Endodermal cell (in vitro differentiated cells): ENCODE results near the gene BDKRB1. TPM values are rescaled to one million over a fixed set of nuclear protein-coding genes. Genes with fewer than 3 reads are reported as not detected.

Experiments
- DNase-seq: peaks from one replicate; pipeline ENCODE4 v3.0.0-alpha.2; 2017
- H3K27ac ChIP-seq: 2 replicates; pipeline ENCODE4 v1.5.1; 2013; ENCODE audit warnings: mild to moderate bottlenecking, low read depth, low read length, moderate library complexity
- H3K27me3 ChIP-seq: 2 replicates; pipeline ENCODE4 v1.6.1; 2013; ENCODE audit warnings: mild to moderate bottlenecking, low read length, moderate library complexity; ENCODE audit not compliant: insufficient read depth, control insufficient read depth, poor library complexity, severe bottlenecking
- H3K36me3 ChIP-seq: 2 replicates; pipeline ENCODE4 v1.7.0; 2013; ENCODE audit warnings: mild to moderate bottlenecking, low read length, moderate library complexity; ENCODE audit not compliant: control insufficient read depth, insufficient read depth
- H3K4me1 ChIP-seq: one replicate; pipeline ENCODE4 v1.7.0; 2013; ENCODE audit warnings: low read length; ENCODE audit not compliant: control insufficient read depth, insufficient read depth
- H3K4me3 ChIP-seq: 2 replicates; pipeline ENCODE4 v1.5.1; 2013; ENCODE audit warnings: mild to moderate bottlenecking, low read length, moderate library complexity
- H3K9ac ChIP-seq: 2 replicates; pipeline ENCODE4 v1.6.1; 2013; ENCODE audit warnings: mild to moderate bottlenecking, low read length, moderate library complexity; ENCODE audit not compliant: poor library complexity, severe bottlenecking; ENCODE audit errors: extremely low read depth
- H3K9me3 ChIP-seq: 2 replicates; pipeline ENCODE4 v1.6.1; 2013; ENCODE audit warnings: mild to moderate bottlenecking, low read length, moderate library complexity; ENCODE audit not compliant: control insufficient read depth
- H3K27ac Mint-ChIP-seq: 2 replicates; pipeline ENCODE4 v1.8.0; 2020; ENCODE audit warnings: mixed read lengths
- H3K27me3 Mint-ChIP-seq: 2 replicates; pipeline ENCODE4 v1.8.0; 2021; ENCODE audit warnings: mild to moderate bottlenecking, mixed read lengths; ENCODE audit not compliant: insufficient read depth
- H3K36me3 Mint-ChIP-seq: 2 replicates; pipeline ENCODE4 v1.8.0; 2020; ENCODE audit warnings: low read depth, mixed read lengths
- H3K4me1 Mint-ChIP-seq: 2 replicates; pipeline ENCODE4 v1.8.0; 2020; ENCODE audit warnings: mixed read lengths
- H3K4me3 Mint-ChIP-seq: 2 replicates; pipeline ENCODE4 v1.8.0; 2020; ENCODE audit warnings: mild to moderate bottlenecking, moderate library complexity, mixed read lengths
- H3K9me3 Mint-ChIP-seq: 2 replicates; pipeline ENCODE4 v1.8.0; 2020; ENCODE audit warnings: mild to moderate bottlenecking, mixed read lengths
- CTCF ChIP-seq: fragments of 200-600 bp; sonication (generic); conservative IDR thresholded peaks from 2 replicates; pipeline ENCODE4 v1.5.0; 2021; ENCODE audit warnings: antibody characterized with exemption, mild to moderate bottlenecking
- WGBS, 2 experiments: methylation state at CpG; one replicate each; pipeline versions ENCODE4 v1.1.5 to v1.1.7; 2013; ENCODE audit warnings: missing lambda C conversion rate in 2 of 2, mixed read lengths in 1 of 2; ENCODE audit not compliant: insufficient coverage in 1 of 2, insufficient read length in 1 of 2; 5-methylcytosine and 5-hydroxymethylcytosine counted together
- total RNA-seq, 2 donors: library from RNA; stranded (reverse); fragmentation: NEBNext Ultra II Directional in 1 of 2; extraction: Animal tissue kit (Norgen Biotek cat#: 25700) in 1 of 2; gene quantifications; 2 replicates in 1 of 2; 3 replicates in 1 of 2; pipeline ENCODE4 v1.2.1, GENCODE V29; 2021

BDKRB1 gene
- total RNA-seq, 2 donors from 2014 or later, result 0.24 TPM; not detected in 1

- peaks cover 6% of the 10 kb centered on the region for H3K36me3 Mint-ChIP-seq
- H3K27ac Mint-ChIP-seq, result no peak overlapping the region
- no peaks in the 10 kb centered on the region for H3K9me3 Mint-ChIP-seq
- Histone ChIP-seq H3K4me3 (no peak overlapping the region), H3K27me3 (no peaks in the 10 kb centered on the region), H3K4me1 (no peaks in the 10 kb centered on the region), H3K27ac (no peak overlapping the region), H3K36me3 (peaks cover 21% of the 10 kb centered on the region), H3K9me3 (no peaks in the 10 kb centered on the region), H3K9ac (no peak overlapping the region)
- no peak overlapping the region for H3K4me3 Mint-ChIP-seq
- 71 to 75% methylated on average over 3 of the region's 3 CpGs for WGBS, 2 experiments
- DNase-seq, result no peak
- no peaks in the 10 kb centered on the region for H3K4me1 Mint-ChIP-seq
- TF ChIP-seq CTCF, result no peak
- no peaks in the 10 kb centered on the region for H3K27me3 Mint-ChIP-seq
These were observed 43.4 kb downstream of the BDKRB1 start for GRCh38 chr14:96299441-96299840.

GRCh38 chr14:96303981-96304380, 48.0 kb downstream of the BDKRB1 start:
- H3K9ac ChIP-seq, result no peak overlapping the region
- H3K27ac ChIP-seq, result no peak overlapping the region
- no peaks in the 10 kb centered on the region for H3K4me1 ChIP-seq
- no peak for TF ChIP-seq CTCF
- no peak for DNase-seq
- Mint-ChIP-seq H3K4me1 (no peaks in the 10 kb centered on the region), H3K27ac (no peak overlapping the region), H3K9me3 (no peaks in the 10 kb centered on the region), H3K27me3 (no peaks in the 10 kb centered on the region), H3K36me3 (peaks cover 11% of the 10 kb centered on the region), H3K4me3 (no peak overlapping the region)
- WGBS, 2 experiments, result 99 to 100% methylated on average over 2 to 3 of the region's 3 CpGs
- H3K9me3 ChIP-seq, result no peaks in the 10 kb centered on the region
- no peaks in the 10 kb centered on the region for H3K27me3 ChIP-seq
- peaks cover 30% of the 10 kb centered on the region for H3K36me3 ChIP-seq
- H3K4me3 ChIP-seq, result no peak overlapping the region

- no peaks in the 10 kb centered on the region for H3K9me3 ChIP-seq
- no peak overlapping the region for H3K9ac ChIP-seq
- Mint-ChIP-seq H3K27ac (peak overlapping the region; percentile 44), H3K27me3 (no peaks in the 10 kb centered on the region), H3K4me1 (no peaks in the 10 kb centered on the region), H3K9me3 (no peaks in the 10 kb centered on the region), H3K36me3 (peaks cover 15% of the 10 kb centered on the region), H3K4me3 (no peak overlapping the region)
- no peaks in the 10 kb centered on the region for H3K27me3 ChIP-seq
- peak; percentile 78 for TF ChIP-seq CTCF
- H3K36me3 ChIP-seq, result peaks cover 36% of the 10 kb centered on the region
- H3K4me1 ChIP-seq, result no peaks in the 10 kb centered on the region
- peak; percentile 86 for DNase-seq
- no peak overlapping the region for H3K4me3 ChIP-seq
- WGBS, 2 experiments, result 59 to 77% methylated on average over 2 to 8 of the region's 9 CpGs
- no peak overlapping the region for H3K27ac ChIP-seq
These were observed 48.9 kb downstream of the BDKRB1 start for GRCh38 chr14:96304956-96305355.
